CD4-positive, alpha-beta T cell (primary cell): ENCODE results near the gene AUNIP. TPM values are rescaled to one million over a fixed set of nuclear protein-coding genes. Genes with fewer than 3 reads are reported as not detected.

ENCODE experiments used
- microRNA-seq: library from miRNA; unstranded; fragments of <30 nt; microRNA quantifications from one replicate; pipeline ENCODE4 v1.2.0, GENCODE V29; 2021; ENCODE audit warnings: borderline microRNAs expressed, borderline replicate concordance
- total RNA-seq, 174 experiments: library from RNA in 2 of 174; stranded (reverse) in 2 of 174; gene quantifications; one replicate each; pipeline ENCODE4 v1.2.3 and lab custom pipeline; 2021 to 2026

AUNIP gene
- total RNA-seq, 2 experiments from 2014 or later: not detected

Small RNAs within 50 kb of the gene (microRNA-seq; reads per million reads assigned to microRNA genes)
- not detected for gene MIR3917

Other genes with a start within 250 kb of the AUNIP start
- gene MAN1C1, start 242.7 kb downstream of the AUNIP start, total RNA-seq: 10 to 100 TPM; 44.4 to 46.9 TPM
- gene SELENON, start 59.3 kb downstream of the AUNIP start, total RNA-seq: 10 to 100 TPM; 25.3 to 25.7 TPM
- 10 to 100 TPM; 25.5 to 28.0 TPM for gene MTFR1L, start 39.5 kb downstream of the AUNIP start, total RNA-seq
- gene PAQR7, start 16.3 kb upstream of the AUNIP start, total RNA-seq: 1 to 10 TPM; 1.1 to 1.5 TPM
- 10 to 100 TPM; 25.2 to 25.6 TPM for gene STMN1, start 47.0 kb upstream of the AUNIP start, total RNA-seq
- 1 to 10 TPM; 7.9 to 8.1 TPM for gene PAFAH2, start 138.6 kb upstream of the AUNIP start, total RNA-seq
- not detected for gene EXTL1, start 162.3 kb upstream of the AUNIP start, total RNA-seq
- gene SLC30A2, start 186.7 kb upstream of the AUNIP start, total RNA-seq: not detected
- not detected for gene TRIM63, start 208.2 kb upstream of the AUNIP start, total RNA-seq